GM21619 (cell line): Measurements from ENCODE around the gene QSOX1.

Source experiments
- ATAC-seq: cut with Tn5 transposase; IDR thresholded peaks from one replicate; pipeline ENCODE4 v1.9.1; 2021; ENCODE audit not compliant: unreplicated experiment

QSOX1 gene

GRCh38 chr1:180168786-180169639 lies 14.3 kb downstream of the QSOX1 start:
- no peak for ATAC-seq

GRCh38 chr1:180169640-180170195 lies 15.0 kb downstream of the QSOX1 start:
- ATAC-seq, result no peak

GRCh38 chr1:180170546-180171151 lies 16.0 kb downstream of the QSOX1 start:
- ATAC-seq, result no peak

GRCh38 chr1:180171691-180172090 lies 17.0 kb downstream of the QSOX1 start:
- no peak for ATAC-seq

- ATAC-seq, result no peak
Observed at GRCh38 chr1:180173451-180173850, 18.8 kb downstream of the QSOX1 start.

- no peak for ATAC-seq
Observed at GRCh38 chr1:180173952-180174351, 19.3 kb downstream of the QSOX1 start.

GRCh38 chr1:180175291-180175690 lies 20.6 kb downstream of the QSOX1 start:
- no peak for ATAC-seq

GRCh38 chr1:180175806-180176205 lies 21.1 kb downstream of the QSOX1 start:
- no peak for ATAC-seq

- ATAC-seq, result no peak
Observed at GRCh38 chr1:180176965-180177364, 22.3 kb downstream of the QSOX1 start.

GRCh38 chr1:180177931-180178330 lies 23.3 kb downstream of the QSOX1 start:
- no peak for ATAC-seq

- no peak for ATAC-seq
Observed at GRCh38 chr1:180178511-180179161, 24.0 kb downstream of the QSOX1 start.

- ATAC-seq, result no peak
Observed at GRCh38 chr1:180179162-180179957, 24.7 kb downstream of the QSOX1 start.

- ATAC-seq, result no peak
Observed at GRCh38 chr1:180181048-180181447, 26.4 kb downstream of the QSOX1 start.

GRCh38 chr1:180181996-180182642 lies 27.4 kb downstream of the QSOX1 start:
- ATAC-seq, result no peak

- ATAC-seq, result no peak
Observed at GRCh38 chr1:180182643-180183311, 28.1 kb downstream of the QSOX1 start.

- ATAC-seq, result no peak
Observed at GRCh38 chr1:180183426-180183825, 28.8 kb downstream of the QSOX1 start.

GRCh38 chr1:180184041-180184440 lies 29.4 kb downstream of the QSOX1 start:
- no peak for ATAC-seq

- ATAC-seq, result no peak
Observed at GRCh38 chr1:180185281-180185680, 30.6 kb downstream of the QSOX1 start.

- ATAC-seq, result no peak
Observed at GRCh38 chr1:180185971-180186645, 31.4 kb downstream of the QSOX1 start.
